B cell (primary cell): ENCODE results near the gene NBAS. TPM values are rescaled to one million over a fixed set of nuclear protein-coding genes. Genes with fewer than 3 reads are reported as not detected.

Experiments used
- ATAC-seq: fragments of 200-7000 bp; cut with Tn5 transposase; one replicate; pipeline ENCODE4 v1.10.0; 2021; ENCODE audit warnings: low read depth, mild to moderate bottlenecking, moderate number of reproducible peaks, moderate library complexity
- CTCF ChIA-PET: fragments of 350-600 bp; sonication (Branson Sonifier 250); formaldehyde crosslinking; loops from one replicate; lab custom pipeline; 2021; ENCODE audit warnings: antibody characterized with exemption, inconsistent platforms; lab: Charles Lee
- POLR2A ChIA-PET: fragments of 350-600 bp; sonication (Branson Sonifier 250); formaldehyde crosslinking; loops from one replicate; lab custom pipeline; 2021; ENCODE audit warnings: antibody characterized with exemption; lab: Charles Lee
- DNase-seq: peaks from one replicate; pipeline ENCODE4 v3.0.0; 2013
- H2AFZ ChIP-seq: 2 replicates; pipeline ENCODE4 v1.6.1; 2012; ENCODE audit warnings: mild to moderate bottlenecking, low read depth, low read length; ENCODE audit not compliant: insufficient read depth, poor library complexity, severe bottlenecking
- H3K27ac ChIP-seq, 2 donors: 1 replicate in 1 of 2; 2 replicates in 1 of 2; pipeline ENCODE4 v1.5.1; 2012 to 2013; ENCODE audit warnings: low read length in 2 of 2, mild to moderate bottlenecking in 2 of 2, moderate library complexity in 1 of 2
- H3K27me3 ChIP-seq, 4 experiments: fragments of 200-600 bp in 1 of 4; sonication (generic) in 1 of 4; replicated peaks in 1 of 4; 1 replicate in 2 of 4; 2 replicates in 2 of 4; pipeline versions ENCODE4 v1.6.1 to v1.7.0; 2013 to 2016; ENCODE audit warnings: low read length in 3 of 4, mild to moderate bottlenecking in 2 of 4, mixed read lengths in 1 of 4, moderate library complexity in 1 of 4; ENCODE audit not compliant: insufficient read depth in 4 of 4, control insufficient read depth in 3 of 4; ENCODE audit errors: control extremely low read depth in 1 of 4
- H3K36me3 ChIP-seq, 2 experiments: replicated peaks in 1 of 2; 1 replicate in 1 of 2; 2 replicates in 1 of 2; pipeline versions ENCODE4 v1.6.1 to v1.7.1; 2013; ENCODE audit warnings: low read length in 1 of 2; ENCODE audit not compliant: insufficient read depth in 2 of 2, control insufficient read depth in 1 of 2; ENCODE audit errors: control extremely low read depth in 1 of 2, extremely low read depth in 1 of 2
- H3K4me1 ChIP-seq, 2 donors: fragments of 200-600 bp in 1 of 2; sonication (generic) in 1 of 2; 1 replicate in 1 of 2; 2 replicates in 1 of 2; pipeline versions ENCODE4 v1.5.1 to v1.6.1; 2013 to 2017; ENCODE audit warnings: low read length in 2 of 2; ENCODE audit not compliant: control insufficient read depth in 2 of 2, insufficient read depth in 2 of 2
- H3K4me2 ChIP-seq: replicated peaks from 2 replicates; pipeline ENCODE3; 2012; ENCODE audit warnings: mild to moderate bottlenecking, low read depth, low read length; ENCODE audit not compliant: poor library complexity, severe bottlenecking
- H3K4me3 ChIP-seq, 5 experiments: fragments of 200-600 bp in 1 of 5; sonication (generic) in 1 of 5; 1 replicate in 3 of 5; 2 replicates in 2 of 5; pipeline versions ENCODE4 v1.5.1 to v1.7.0; 2011 to 2016; ENCODE audit warnings: low read length in 4 of 5, mild to moderate bottlenecking in 4 of 5, low read depth in 2 of 5, control low read depth in 1 of 5, moderate library complexity in 1 of 5; ENCODE audit not compliant: insufficient read depth in 1 of 5; ENCODE audit errors: control extremely low read depth in 1 of 5, extremely low read depth in 1 of 5
- H3K79me2 ChIP-seq: fragments of 200-600 bp; sonication (generic); one replicate; pipeline ENCODE4 v1.6.0; 2016; ENCODE audit warnings: low read length; ENCODE audit not compliant: control insufficient read depth, insufficient read depth
- H3K9ac ChIP-seq: fragments of 200-600 bp; sonication (generic); 2 replicates; pipeline ENCODE4 v1.6.1; 2017; ENCODE audit warnings: mild to moderate bottlenecking, low read length, moderate library complexity
- H3K9me3 ChIP-seq, 3 donors: one replicate each; pipeline versions ENCODE4 v1.6.1 to v1.7.1; 2013; ENCODE audit warnings: low read length in 2 of 3; ENCODE audit not compliant: control insufficient read depth in 2 of 3, insufficient read depth in 1 of 3; ENCODE audit errors: control extremely low read depth in 1 of 3
- H4K20me1 ChIP-seq: 2 replicates; pipeline ENCODE4 v1.6.0; 2012; ENCODE audit warnings: mild to moderate bottlenecking, low read length; ENCODE audit not compliant: insufficient read depth, control insufficient read depth, poor library complexity, severe bottlenecking
- H3K27ac Mint-ChIP-seq: one replicate; pipeline ENCODE4 v1.8.0; 2021; ENCODE audit warnings: mixed read lengths
- H3K27me3 Mint-ChIP-seq: one replicate; pipeline ENCODE4 v1.8.0; 2021; ENCODE audit warnings: mixed read lengths
- H3K4me1 Mint-ChIP-seq: one replicate; pipeline ENCODE4 v1.8.0; 2021; ENCODE audit warnings: mixed read lengths
- H3K4me3 Mint-ChIP-seq: one replicate; pipeline ENCODE4 v1.8.0; 2021; ENCODE audit warnings: mixed read lengths
- H3K9me3 Mint-ChIP-seq: one replicate; pipeline ENCODE4 v1.8.0; 2022; ENCODE audit warnings: mixed read lengths; ENCODE audit not compliant: insufficient read depth
- EZH2 ChIP-seq: IDR thresholded peaks from 2 replicates; pipeline ENCODE4 v1.6.1; 2012; ENCODE audit warnings: borderline replicate concordance, low read depth, mild to moderate bottlenecking, moderate library complexity, low read length; ENCODE audit not compliant: insufficient read depth, poor library complexity, severe bottlenecking
- WGBS: methylation state at CpG from one replicate; pipeline ENCODE4 v1.1.5; 2013; ENCODE audit warnings: missing lambda C conversion rate; ENCODE audit not compliant: insufficient coverage; 5-methylcytosine and 5-hydroxymethylcytosine counted together
- intact Hi-C: fragments of 100-400 bp; cut with micrococcal nuclease; formaldehyde crosslinking; loops from one replicate; pipeline ENCODE4 v1.10.0; 2022
- polyA plus RNA-seq: library from polyadenylated mRNA; depleted of rRNA; stranded (reverse); fragments of >200 nt; gene quantifications from 2 replicates; pipeline ENCODE4 v1.2.3, GENCODE V29; 2012
- total RNA-seq, 2 donors: library from RNA; stranded (reverse); fragments of 120-200 nt in 1 of 2; gene quantifications; 1 replicate in 1 of 2; 2 replicates in 1 of 2; pipeline versions ENCODE4 v1.2.3 to v1.2.4, GENCODE V29; 2013 to 2022
- TF ChIP-seq, protein P1 (sequence below): fragments of 200-600 bp; IDR thresholded peaks from one replicate; pipeline ENCODE4 v1.8.0; 2022; ENCODE audit warnings: antibody characterized with exemption, mild to moderate bottlenecking

The NBAS gene
- total and polyA plus RNA-seq, 2 donors (not counting 1 experiment from before 2014, with no cell fraction given), result 10.6 to 37.3 TPM

DNA sequence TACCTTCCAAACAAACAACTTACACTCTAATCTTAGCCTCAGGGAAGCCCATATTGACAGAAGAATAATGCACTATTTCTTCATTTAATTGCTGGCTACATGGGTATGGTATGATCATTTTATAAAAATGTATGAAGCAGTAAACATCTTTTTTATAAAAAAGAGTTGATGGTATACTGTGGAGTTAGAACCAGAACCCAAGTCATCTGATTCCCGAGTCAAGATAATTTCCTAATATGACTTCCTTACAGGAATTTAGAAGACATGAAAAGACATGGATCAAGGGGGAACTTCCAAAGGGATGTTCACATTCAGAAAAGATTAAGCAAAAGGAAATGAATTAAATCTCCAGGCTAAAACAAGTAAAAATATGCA lies 171.8 kb downstream of the NBAS start:
- ATAC-seq (no peak), DNase-seq (no peak)
- Histone ChIP-seq H3K9ac (no peak overlapping the region), H3K27me3 (no peaks in the 10 kb centered on the region), H3K27ac (no peak overlapping the region), H3K36me3 (peaks cover 2 to 20% of the 10 kb centered on the region in 2 experiments), H3K4me2 (no peak overlapping the region), H3K79me2 (no peaks in the 10 kb centered on the region), H3K4me1 (no peaks in the 10 kb centered on the region), H3K4me3 (no peak overlapping the region), H2AFZ (no peak overlapping the region), H3K9me3 (no peaks in the 10 kb centered on the region), H4K20me1 (no peaks in the 10 kb centered on the region)
- ChIA-PET CTCF (no interaction called here), POLR2A (no interaction called here)
- Mint-ChIP-seq H3K27ac (no peak overlapping the region), H3K4me3 (no peak overlapping the region), H3K4me1 (no peaks in the 10 kb centered on the region), H3K27me3 (no peaks in the 10 kb centered on the region), H3K9me3 (no peaks in the 10 kb centered on the region)
- no CpG with 5 or more reads among the region's 1 CpG for WGBS
- TF ChIP-seq EZH2, result no peak
- TF ChIP-seq, protein P1, sequence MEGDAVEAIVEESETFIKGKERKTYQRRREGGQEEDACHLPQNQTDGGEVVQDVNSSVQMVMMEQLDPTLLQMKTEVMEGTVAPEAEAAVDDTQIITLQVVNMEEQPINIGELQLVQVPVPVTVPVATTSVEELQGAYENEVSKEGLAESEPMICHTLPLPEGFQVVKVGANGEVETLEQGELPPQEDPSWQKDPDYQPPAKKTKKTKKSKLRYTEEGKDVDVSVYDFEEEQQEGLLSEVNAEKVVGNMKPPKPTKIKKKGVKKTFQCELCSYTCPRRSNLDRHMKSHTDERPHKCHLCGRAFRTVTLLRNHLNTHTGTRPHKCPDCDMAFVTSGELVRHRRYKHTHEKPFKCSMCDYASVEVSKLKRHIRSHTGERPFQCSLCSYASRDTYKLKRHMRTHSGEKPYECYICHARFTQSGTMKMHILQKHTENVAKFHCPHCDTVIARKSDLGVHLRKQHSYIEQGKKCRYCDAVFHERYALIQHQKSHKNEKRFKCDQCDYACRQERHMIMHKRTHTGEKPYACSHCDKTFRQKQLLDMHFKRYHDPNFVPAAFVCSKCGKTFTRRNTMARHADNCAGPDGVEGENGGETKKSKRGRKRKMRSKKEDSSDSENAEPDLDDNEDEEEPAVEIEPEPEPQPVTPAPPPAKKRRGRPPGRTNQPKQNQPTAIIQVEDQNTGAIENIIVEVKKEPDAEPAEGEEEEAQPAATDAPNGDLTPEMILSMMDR, result no peak
- intact Hi-C loops, result no loop called here

DNA sequence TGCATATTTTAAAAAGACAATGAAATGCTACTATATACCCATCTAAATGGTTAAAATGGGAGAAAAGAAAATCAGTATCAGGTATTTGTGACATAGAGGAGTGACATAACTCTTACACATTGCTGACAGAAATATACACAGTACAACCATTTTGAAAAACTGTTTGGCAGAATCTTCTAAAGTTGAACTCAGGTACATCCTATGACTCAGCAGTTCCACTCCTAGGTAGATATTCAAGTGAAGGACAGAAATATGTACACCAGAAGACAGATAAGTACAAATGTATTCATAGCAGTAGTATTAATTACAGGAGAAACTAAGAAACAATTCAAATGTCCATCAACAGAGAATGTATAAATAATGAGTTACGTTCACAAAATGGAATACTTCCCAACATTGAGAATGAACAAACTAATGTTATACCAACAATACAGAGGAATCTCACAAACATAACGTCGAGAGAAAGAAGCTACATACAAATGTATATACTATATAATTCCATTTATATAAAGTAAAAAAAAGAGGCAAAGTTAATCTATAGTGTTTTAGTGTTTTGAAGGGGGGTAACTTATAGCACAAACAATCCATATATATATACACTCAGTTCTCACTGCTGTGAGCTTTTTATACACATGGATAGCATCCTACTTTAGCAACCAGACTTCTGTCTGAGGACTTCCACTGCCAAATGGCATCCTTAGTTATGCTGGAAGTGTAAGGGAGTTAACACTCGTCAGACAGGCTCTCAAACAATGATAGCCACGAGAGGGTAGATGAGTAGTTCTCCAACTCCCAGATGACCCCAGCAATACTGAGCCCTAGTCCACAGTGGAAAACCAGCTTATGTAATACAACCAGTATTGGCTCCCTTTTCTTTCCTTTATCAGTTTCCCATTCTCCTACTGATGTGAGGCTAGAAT lies 172.5 kb downstream of the NBAS start:
- POLR2A ChIA-PET, result no interaction called here
- TF ChIP-seq, protein P1, result no peak
- Histone ChIP-seq H2AFZ (no peak overlapping the region), H3K9ac (no peak overlapping the region), H3K4me3 (no peak overlapping the region), H3K4me1 (no peaks in the 10 kb centered on the region), H4K20me1 (no peaks in the 10 kb centered on the region), H3K4me2 (no peak overlapping the region), H3K36me3 (peaks cover 4 to 20% of the 10 kb centered on the region in 2 experiments), H3K27me3 (no peaks in the 10 kb centered on the region), H3K27ac (no peak overlapping the region), H3K9me3 (no peaks in the 10 kb centered on the region), H3K79me2 (no peaks in the 10 kb centered on the region)
- CTCF ChIA-PET, result no interaction called here
- no peaks in the 10 kb centered on the region for H3K4me1 Mint-ChIP-seq
- intact Hi-C loops, result no loop called here
- H3K4me3 Mint-ChIP-seq, result no peak overlapping the region
- ATAC-seq (no peak), DNase-seq (no peak)
- H3K27me3 Mint-ChIP-seq, result no peaks in the 10 kb centered on the region
- no peaks in the 10 kb centered on the region for H3K9me3 Mint-ChIP-seq
- 100% methylated on average over 2 of the region's 5 CpGs for WGBS
- no peak overlapping the region for H3K27ac Mint-ChIP-seq
